GM12878 (cell line): ENCODE measurements around the gene RHBDF2. TPM values are rescaled to one million over a fixed set of nuclear protein-coding genes. Genes with fewer than 3 reads are reported as not detected.

ENCODE experiments used
- CBFB ChIP-seq: IDR thresholded peaks from 2 replicates; pipeline ENCODE4 v1.6.1; 2016; ENCODE audit warnings: antibody characterized with exemption, low read depth
- CEBPB ChIP-seq, 2 experiments: fragments of 150-350 bp in 1 of 2; IDR thresholded peaks; 2 replicates each; pipeline ENCODE4 v1.6.1; 2012 to 2014; ENCODE audit warnings: low read depth in 2 of 2, low read length in 2 of 2, borderline replicate concordance in 1 of 2, inconsistent platforms in 1 of 2
- CHD2 ChIP-seq: IDR thresholded peaks from 2 replicates; pipeline ENCODE4 v1.6.1; 2011; ENCODE audit warnings: low read depth, low read length, improper control_type of control experiment, borderline replicate concordance
- ESRRA ChIP-seq: IDR thresholded peaks from 2 replicates; pipeline ENCODE4 v1.6.1; 2012; ENCODE audit warnings: mild to moderate bottlenecking, low read length, improper control_type of control experiment
- NR2C2 ChIP-seq: IDR thresholded peaks from 2 replicates; pipeline ENCODE4 v1.6.1; 2011; ENCODE audit warnings: borderline replicate concordance, low read depth; ENCODE audit not compliant: control insufficient read depth, insufficient read length
- NRF1 ChIP-seq: conservative IDR thresholded peaks from 2 replicates; pipeline ENCODE4 v1.6.1; 2011; ENCODE audit warnings: mild to moderate bottlenecking, low read depth, low read length, improper control_type of control experiment
- POLR2AphosphoS2 ChIP-seq: IDR thresholded peaks from 2 replicates; pipeline ENCODE4 v1.6.1; 2011; ENCODE audit warnings: low read depth, mild to moderate bottlenecking, low read length, improper control_type of control experiment, moderate library complexity
- RB1 ChIP-seq: fragments of 450-650 bp; formaldehyde crosslinking; IDR thresholded peaks from 2 replicates; pipeline ENCODE4 v1.6.1; 2017; ENCODE audit warnings: mild to moderate bottlenecking, borderline replicate concordance
- STAT1 ChIP-seq: fragments of 450-650 bp; conservative IDR thresholded peaks from 2 replicates; pipeline ENCODE4 v1.6.1; 2014; ENCODE audit warnings: antibody characterized with exemption, mild to moderate bottlenecking
- polyA plus RNA-seq, 11 experiments: library from polyadenylated mRNA; depleted of rRNA in 4 of 11; unstranded in 6 of 11; stranded (reverse) in 5 of 11; fragments of >200 nt; fragmentation: Nextera tagmentation in 4 of 11; fragmentation: Illumina TruSeq in 1 of 11; extraction: Ambion mirVana in 4 of 11; extraction: Trizol in 1 of 11; gene quantifications; 1 replicate in 1 of 11; 2 replicates in 10 of 11; pipeline versions ENCODE4 v1.2.1 to v1.2.3, GENCODE V29; 2011 to 2016; ENCODE audit warnings: inconsistent platforms in 2 of 11, missing spikeins in 2 of 11, low read depth in 1 of 11
- total RNA-seq, 4 experiments: library from RNA; depleted of rRNA in 3 of 4; stranded (reverse); fragments of >200 nt in 3 of 4; fragmentation: Illumina TruSeq in 1 of 4; extraction: Trizol in 1 of 4; gene quantifications; 2 replicates each; pipeline versions ENCODE4 v1.2.1 to v1.2.3, GENCODE V29; 2013 to 2021
- TF ChIP-seq, protein P1 (sequence below): fragments of 450-650 bp; IDR thresholded peaks from 2 replicates; pipeline ENCODE4 v1.6.1; 2017; ENCODE audit warnings: mild to moderate bottlenecking, low read depth, inconsistent platforms; ENCODE audit not compliant: poor library complexity, severe bottlenecking
- TF ChIP-seq, protein P2 (sequence below): IDR thresholded peaks from 2 replicates; pipeline ENCODE4 v1.6.1; 2011; ENCODE audit warnings: borderline replicate concordance, low read depth, mild to moderate bottlenecking, moderate library complexity, low read length; ENCODE audit not compliant: insufficient read depth, poor library complexity, severe bottlenecking
- TF ChIP-seq, protein P3 (sequence below): IDR thresholded peaks from 2 replicates; pipeline ENCODE4 v1.6.1; 2012; ENCODE audit warnings: low read depth, low read length, improper control_type of control experiment

Gene RHBDF2
- total and polyA plus RNA-seq, 10 of the 15 experiments (the other 5 are each of a cell fraction or from before 2014, with no cell fraction given) = 0.97 to 43.0 (median 18.7) TPM

DNA sequence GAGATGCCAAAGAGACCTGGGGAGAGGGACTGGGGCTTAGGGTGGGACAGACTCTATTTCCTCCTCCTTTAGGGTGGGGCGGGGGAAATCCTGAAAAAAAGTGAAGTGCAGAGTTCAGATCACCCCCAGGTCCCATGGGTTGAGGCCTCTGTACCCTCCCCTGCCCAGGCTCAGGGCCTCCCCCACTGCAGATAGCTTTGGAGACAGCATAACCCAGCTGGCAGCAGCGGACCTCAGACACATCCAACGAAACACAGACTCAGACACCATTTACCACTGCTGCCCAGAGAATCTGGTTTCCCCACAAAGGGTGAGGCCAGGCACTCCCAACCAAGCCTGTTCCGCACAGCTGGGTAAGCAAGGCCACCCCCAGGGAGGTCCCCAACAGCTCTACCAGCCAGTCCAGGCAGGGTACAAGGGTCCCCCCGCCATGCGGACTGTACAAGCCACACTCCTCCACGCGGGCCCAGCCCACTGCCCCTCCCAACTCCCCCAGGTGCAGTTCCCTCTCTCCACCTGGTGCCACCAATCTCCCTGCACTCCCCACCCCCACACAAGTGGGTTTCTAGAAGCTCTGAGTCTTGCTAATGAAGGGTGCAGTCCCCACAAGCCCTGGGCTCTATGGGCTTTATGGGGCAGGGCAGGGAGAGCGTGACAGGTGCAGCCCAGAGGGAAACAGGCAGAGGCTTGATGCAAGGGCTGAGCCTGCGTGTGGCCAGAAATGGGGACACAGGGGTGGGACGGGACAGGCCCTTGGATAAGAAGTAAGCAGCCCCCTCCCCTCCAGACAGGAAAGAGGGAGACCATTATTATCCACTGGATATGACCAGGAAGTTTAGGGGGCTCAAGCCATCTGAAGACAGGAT lies 8.9 kb downstream of the RHBDF2 start (continued):
- TF ChIP-seq, protein P1, sequence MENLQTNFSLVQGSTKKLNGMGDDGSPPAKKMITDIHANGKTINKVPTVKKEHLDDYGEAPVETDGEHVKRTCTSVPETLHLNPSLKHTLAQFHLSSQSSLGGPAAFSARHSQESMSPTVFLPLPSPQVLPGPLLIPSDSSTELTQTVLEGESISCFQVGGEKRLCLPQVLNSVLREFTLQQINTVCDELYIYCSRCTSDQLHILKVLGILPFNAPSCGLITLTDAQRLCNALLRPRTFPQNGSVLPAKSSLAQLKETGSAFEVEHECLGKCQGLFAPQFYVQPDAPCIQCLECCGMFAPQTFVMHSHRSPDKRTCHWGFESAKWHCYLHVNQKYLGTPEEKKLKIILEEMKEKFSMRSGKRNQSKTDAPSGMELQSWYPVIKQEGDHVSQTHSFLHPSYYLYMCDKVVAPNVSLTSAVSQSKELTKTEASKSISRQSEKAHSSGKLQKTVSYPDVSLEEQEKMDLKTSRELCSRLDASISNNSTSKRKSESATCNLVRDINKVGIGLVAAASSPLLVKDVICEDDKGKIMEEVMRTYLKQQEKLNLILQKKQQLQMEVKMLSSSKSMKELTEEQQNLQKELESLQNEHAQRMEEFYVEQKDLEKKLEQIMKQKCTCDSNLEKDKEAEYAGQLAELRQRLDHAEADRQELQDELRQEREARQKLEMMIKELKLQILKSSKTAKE = peak; percentile 16
- no peak for TF ChIP-seq STAT1
- TF ChIP-seq, protein P2, sequence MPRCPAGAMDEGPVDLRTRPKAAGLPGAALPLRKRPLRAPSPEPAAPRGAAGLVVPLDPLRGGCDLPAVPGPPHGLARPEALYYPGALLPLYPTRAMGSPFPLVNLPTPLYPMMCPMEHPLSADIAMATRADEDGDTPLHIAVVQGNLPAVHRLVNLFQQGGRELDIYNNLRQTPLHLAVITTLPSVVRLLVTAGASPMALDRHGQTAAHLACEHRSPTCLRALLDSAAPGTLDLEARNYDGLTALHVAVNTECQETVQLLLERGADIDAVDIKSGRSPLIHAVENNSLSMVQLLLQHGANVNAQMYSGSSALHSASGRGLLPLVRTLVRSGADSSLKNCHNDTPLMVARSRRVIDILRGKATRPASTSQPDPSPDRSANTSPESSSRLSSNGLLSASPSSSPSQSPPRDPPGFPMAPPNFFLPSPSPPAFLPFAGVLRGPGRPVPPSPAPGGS = no peak
- peak; percentile 74; the same call in 1 of the 2 replicates for TF ChIP-seq POLR2AphosphoS2
- TF ChIP-seq, protein P3, sequence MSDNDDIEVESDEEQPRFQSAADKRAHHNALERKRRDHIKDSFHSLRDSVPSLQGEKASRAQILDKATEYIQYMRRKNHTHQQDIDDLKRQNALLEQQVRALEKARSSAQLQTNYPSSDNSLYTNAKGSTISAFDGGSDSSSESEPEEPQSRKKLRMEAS = no peak
- TF ChIP-seq NR2C2 = no peak
- TF ChIP-seq CBFB = 0 out of 2 replicates have a peak, but pooled peaks have one; percentile 2
- peak; percentile 59; the same call in 1 of the 2 replicates for TF ChIP-seq CHD2
- no peak for TF ChIP-seq NRF1
- TF ChIP-seq ESRRA = no peak
- TF ChIP-seq CEBPB (IDR thresholded peaks at IDR 0.05; ENCODE audit: borderline replicate concordance in 1 of 2, low read depth in 2 of 2, low read length in 2 of 2) = no peak
- TF ChIP-seq RB1 = 0 out of 2 replicates have a peak, but pooled peaks have one; percentile 14
